ENCODE results near the gene LPAR5. TPM values are rescaled to one million over a fixed set of nuclear protein-coding genes. Genes with fewer than 3 reads are reported as not detected.

LPAR5 gene
- total RNA-seq, 2 experiments from 2014 or later, result 14.4 to 25.3 TPM

GRCh38 chr12:6632026-6632983, 3.5 kb downstream of the LPAR5 start:
- no peaks in the 10 kb centered on the region for H4K20me1 ChIP-seq (ENCODE audit: insufficient read depth, low read length)
- H3K27ac ChIP-seq (ENCODE audit: low read depth, low read length, poor library complexity, severe bottlenecking), result peak overlapping the region; percentile 97
- no peak overlapping the region; the same call in 1 of the 2 replicates for H2AFZ ChIP-seq (ENCODE audit: low read length)
- H3K4me3 ChIP-seq (ENCODE audit: low read depth, low read length, poor library complexity, severe bottlenecking), result peak overlapping the region; percentile 68
- TF ChIP-seq CTCF (conservative IDR thresholded peaks at IDR 0.05; ENCODE audit: low read length), result no peak
- no peak for TF ChIP-seq EZH2phosphoT487 (IDR thresholded peaks at IDR 0.05; ENCODE audit: borderline replicate concordance, low read depth, low read length)
- POLR2A ChIA-PET, result interaction anchor here (0.7 to 2.7 kb wide), 11 partner anchors 8 to 91 kb away, joined by 3 to 24 read pairs (median 5); partner anchors contain the start of genes COPS7A and ZNF384
- H3K79me2 ChIP-seq (ENCODE audit: insufficient read depth, low read depth, low read length), result peaks cover 35% of the 10 kb centered on the region; the same call in 1 of the 2 replicates
- no peaks in the 10 kb centered on the region for H3K9me2 ChIP-seq (ENCODE audit: insufficient read depth, low read length)
- CTCF ChIA-PET (ENCODE audit: unreplicated experiment), result interaction anchor here (1.0 to 1.5 kb wide), 2 partner anchors 12 to 35 kb away, joined by 3 to 4 read pairs; no protein-coding TSS in a partner anchor
- intact Hi-C loops (cut with micrococcal nuclease; ENCODE audit: unreplicated experiment), result loop anchor here (2.0 kb wide), 1 partner anchor 30 kb away; the partner anchor contains the start of gene ING4
- H3K36me3 ChIP-seq (ENCODE audit: insufficient read depth, low read length), result no peaks in the 10 kb centered on the region
- BruUV-seq (replicated peaks), result TSS peak; percentile 80
- H3K4me2 ChIP-seq (ENCODE audit: low read length), result peak overlapping the region; percentile 94
- H3K9me3 ChIP-seq (ENCODE audit: low read length), result no peaks in the 10 kb centered on the region
- DNase-seq (ENCODE audit: low spot score), result peak; percentile 96
- H3K4me1 ChIP-seq (ENCODE audit: insufficient read depth, low read length, poor library complexity, severe bottlenecking), result peaks cover 87% of the 10 kb centered on the region

- peak; percentile 54 for DNase-seq (ENCODE audit: low spot score)
These were observed 4.2 kb downstream of the LPAR5 start for GRCh38 chr12:6631549-6631961.

More at GRCh38 chr12:6631549-6631961, 4.2 kb downstream of the LPAR5 start:
- no peak for TF ChIP-seq EZH2phosphoT487 (IDR thresholded peaks at IDR 0.05; ENCODE audit: borderline replicate concordance, low read depth, low read length)
- TF ChIP-seq CTCF (conservative IDR thresholded peaks at IDR 0.05; ENCODE audit: low read length), result no peak
- no TSS peak for BruUV-seq (replicated peaks)
- Histone ChIP-seq H4K20me1 (ENCODE audit: insufficient read depth, low read length) (no peaks in the 10 kb centered on the region), H3K4me1 (ENCODE audit: insufficient read depth, low read length, poor library complexity, severe bottlenecking) (peaks cover 88% of the 10 kb centered on the region), H3K9me3 (ENCODE audit: low read length) (no peaks in the 10 kb centered on the region), H3K36me3 (ENCODE audit: insufficient read depth, low read length) (no peaks in the 10 kb centered on the region), H3K79me2 (ENCODE audit: insufficient read depth, low read depth, low read length) (peaks cover 42% of the 10 kb centered on the region; the same call in 1 of the 2 replicates), H2AFZ (ENCODE audit: low read length) (peak overlapping the region; percentile 13; the same call in 1 of the 2 replicates), H3K4me3 (ENCODE audit: low read depth, low read length, poor library complexity, severe bottlenecking) (peak overlapping the region; percentile 68), H3K27ac (ENCODE audit: low read depth, low read length, poor library complexity, severe bottlenecking) (peak overlapping the region; percentile 97), H3K4me2 (ENCODE audit: low read length) (peak overlapping the region; percentile 94), H3K9me2 (ENCODE audit: insufficient read depth, low read length) (no peaks in the 10 kb centered on the region)
- intact Hi-C loops (cut with micrococcal nuclease; ENCODE audit: unreplicated experiment), result no loop called here
- ChIA-PET CTCF (ENCODE audit: unreplicated experiment) (no interaction called here), POLR2A (interaction anchor here (0.5 to 2.7 kb wide), 13 partner anchors 8 to 318 kb away, joined by 3 to 24 read pairs (median 4); partner anchors contain the start of genes ACRBP, COPS7A and ZNF384)
